Endothelial cell of umbilical vein (primary cell): ENCODE data around the gene IL3.

Experiments used
- MAX ChIP-seq: IDR thresholded peaks from 2 replicates; pipeline ENCODE4 v1.6.1; 2011; ENCODE audit not compliant: insufficient read depth, insufficient read length
- MYC ChIP-seq: IDR thresholded peaks from one replicate; pipeline ENCODE4 v1.6.1; 2011; ENCODE audit warnings: mild to moderate bottlenecking, low read depth, low read length
- POLR2A ChIP-seq: IDR thresholded peaks from 2 replicates; pipeline ENCODE4 v1.6.1; 2012; ENCODE audit warnings: low read depth, mild to moderate bottlenecking, control low read depth, low read length
- TF ChIP-seq, protein P1 (sequence below), 2 donors: IDR thresholded peaks; 1 replicate in 1 of 2; 2 replicates in 1 of 2; pipeline ENCODE4 v1.5.1; 2011; ENCODE audit warnings: low read length in 2 of 2, mild to moderate bottlenecking in 2 of 2, moderate library complexity in 2 of 2, control low read depth in 1 of 2, inconsistent platforms in 1 of 2, low read depth in 1 of 2; ENCODE audit not compliant: insufficient read depth in 1 of 2; ENCODE audit errors: extremely low read depth in 1 of 2

GRCh38 chr5:132075719-132076077 lies 15.2 kb downstream of the IL3 start:
- TF ChIP-seq, protein P1, sequence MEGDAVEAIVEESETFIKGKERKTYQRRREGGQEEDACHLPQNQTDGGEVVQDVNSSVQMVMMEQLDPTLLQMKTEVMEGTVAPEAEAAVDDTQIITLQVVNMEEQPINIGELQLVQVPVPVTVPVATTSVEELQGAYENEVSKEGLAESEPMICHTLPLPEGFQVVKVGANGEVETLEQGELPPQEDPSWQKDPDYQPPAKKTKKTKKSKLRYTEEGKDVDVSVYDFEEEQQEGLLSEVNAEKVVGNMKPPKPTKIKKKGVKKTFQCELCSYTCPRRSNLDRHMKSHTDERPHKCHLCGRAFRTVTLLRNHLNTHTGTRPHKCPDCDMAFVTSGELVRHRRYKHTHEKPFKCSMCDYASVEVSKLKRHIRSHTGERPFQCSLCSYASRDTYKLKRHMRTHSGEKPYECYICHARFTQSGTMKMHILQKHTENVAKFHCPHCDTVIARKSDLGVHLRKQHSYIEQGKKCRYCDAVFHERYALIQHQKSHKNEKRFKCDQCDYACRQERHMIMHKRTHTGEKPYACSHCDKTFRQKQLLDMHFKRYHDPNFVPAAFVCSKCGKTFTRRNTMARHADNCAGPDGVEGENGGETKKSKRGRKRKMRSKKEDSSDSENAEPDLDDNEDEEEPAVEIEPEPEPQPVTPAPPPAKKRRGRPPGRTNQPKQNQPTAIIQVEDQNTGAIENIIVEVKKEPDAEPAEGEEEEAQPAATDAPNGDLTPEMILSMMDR (IDR thresholded peaks at IDR 0.05; ENCODE audit: extremely low read depth in 1 of 2, insufficient read depth in 1 of 2, low read depth in 1 of 2, low read length in 2 of 2) = no peak
- no peak for TF ChIP-seq MAX
- TF ChIP-seq MYC = no peak
- TF ChIP-seq POLR2A = no peak
